Upper lobe of right lung (tissue), 1 donor: ENCODE measurements around the gene KCNMA1. TPM values are rescaled to one million over a fixed set of nuclear protein-coding genes. Genes with fewer than 3 reads are reported as not detected.
A peak's percentile ranks its signal among the peaks of the same experiment; 100 is the strongest.

ENCODE experiments used
- ATAC-seq: fragments of 200-7000 bp; cut with Tn5 transposase; one replicate; pipeline ENCODE4 v1.9.1; 2020; ENCODE audit warnings: mild to moderate bottlenecking, moderate library complexity
- DNase-seq: peaks from one replicate; pipeline ENCODE4 v3.0.0-alpha.2; 2020
- H3K27ac ChIP-seq: fragments of 200-600 bp; one replicate; pipeline ENCODE4 v1.8.0; 2022
- H3K27me3 ChIP-seq: fragments of 200-600 bp; one replicate; pipeline ENCODE4 v1.8.0; 2022; ENCODE audit warnings: mild to moderate bottlenecking
- H3K36me3 ChIP-seq: fragments of 200-600 bp; one replicate; pipeline ENCODE4 v1.8.0; 2022
- H3K4me1 ChIP-seq: fragments of 200-600 bp; one replicate; pipeline ENCODE4 v1.8.0; 2022
- H3K4me3 ChIP-seq: fragments of 200-600 bp; one replicate; pipeline ENCODE4 v1.8.0; 2022; ENCODE audit warnings: mild to moderate bottlenecking
- H3K9me3 ChIP-seq: fragments of 200-600 bp; one replicate; pipeline ENCODE4 v1.8.0; 2022
- CTCF ChIP-seq: fragments of 200-600 bp; IDR thresholded peaks from one replicate; pipeline ENCODE4 v1.8.0; 2022; ENCODE audit warnings: antibody characterized with exemption
- intact Hi-C: fragments of 100-400 bp; cut with DNase I; formaldehyde crosslinking; loops from one replicate; pipeline ENCODE4 v1.11.0; 2022
- total RNA-seq: library from RNA; stranded (reverse); fragmentation: NEBNext Ultra II Directional; extraction: Animal tissue kit (Norgen Biotek cat#: 25700); gene quantifications from one replicate; pipeline ENCODE4 v1.2.1, GENCODE V29; 2021
- donor health status: DM: no; HTN: yes; CAD: no; lungs with severe emphysema.

Gene KCNMA1
- total RNA-seq, 1 donor from 2014 or later: 26.3 TPM

GRCh38 chr10:77247031-77247990 is 390.3 kb downstream of the KCNMA1 start:
- no peaks in the 10 kb centered on the region for H3K27me3 ChIP-seq
- intact Hi-C loops: no loop called here

GRCh38 chr10:77245953-77246352 is 391.7 kb downstream of the KCNMA1 start:
- intact Hi-C loops: no loop called here
- Histone ChIP-seq H3K4me1 (peaks cover 5% of the 10 kb centered on the region), H3K4me3 (no peak overlapping the region), H3K36me3 (no peaks in the 10 kb centered on the region), H3K27ac (no peak overlapping the region), H3K9me3 (no peaks in the 10 kb centered on the region), H3K27me3 (no peaks in the 10 kb centered on the region)
- TF ChIP-seq CTCF: no peak
- DNase-seq (no peak), ATAC-seq (peak; percentile 81)

More at GRCh38 chr10:77247031-77247990, 390.3 kb downstream of the KCNMA1 start:
- H3K9me3 ChIP-seq: no peaks in the 10 kb centered on the region
- no peaks in the 10 kb centered on the region for H3K36me3 ChIP-seq
- TF ChIP-seq CTCF: no peak
- H3K4me1 ChIP-seq: peaks cover 5% of the 10 kb centered on the region
- no peak for DNase-seq
- H3K27ac ChIP-seq: no peak overlapping the region
- peak; percentile 30 for ATAC-seq
- H3K4me3 ChIP-seq: no peak overlapping the region

- intact Hi-C loops: no loop called here
- ATAC-seq: no peak
- DNase-seq: no peak
- no peak for TF ChIP-seq CTCF
- no peak overlapping the region for H3K4me3 ChIP-seq
- H3K9me3 ChIP-seq: no peaks in the 10 kb centered on the region
- peaks cover 5% of the 10 kb centered on the region for H3K4me1 ChIP-seq
- no peaks in the 10 kb centered on the region for H3K27me3 ChIP-seq
- no peak overlapping the region for H3K27ac ChIP-seq
- no peaks in the 10 kb centered on the region for H3K36me3 ChIP-seq
These were observed 392.9 kb downstream of the KCNMA1 start for GRCh38 chr10:77244746-77245145.

GRCh38 chr10:77244286-77244685 is 393.3 kb downstream of the KCNMA1 start:
- DNase-seq (no peak), ATAC-seq (no peak)
- H3K4me1 ChIP-seq: peaks cover 5% of the 10 kb centered on the region
- H3K27me3 ChIP-seq: no peaks in the 10 kb centered on the region
- H3K9me3 ChIP-seq: no peaks in the 10 kb centered on the region
- H3K4me3 ChIP-seq: no peak overlapping the region
- intact Hi-C loops: no loop called here
- no peaks in the 10 kb centered on the region for H3K36me3 ChIP-seq
- no peak overlapping the region for H3K27ac ChIP-seq
- no peak for TF ChIP-seq CTCF

GRCh38 chr10:77241350-77241725 is 396.3 kb downstream of the KCNMA1 start:
- Histone ChIP-seq H3K27me3 (no peaks in the 10 kb centered on the region), H3K27ac (no peak overlapping the region), H3K36me3 (no peaks in the 10 kb centered on the region), H3K4me3 (no peak overlapping the region), H3K4me1 (peaks cover 3% of the 10 kb centered on the region), H3K9me3 (no peaks in the 10 kb centered on the region)
- ATAC-seq: no peak
- no peak for TF ChIP-seq CTCF
- DNase-seq: no peak
- intact Hi-C loops: no loop called here
